Measurements from ENCODE around the gene DENND5A.
"Not testable (repeated sequence)": the region's sequence is repeated elsewhere in the genome, so short reads cannot be mapped to it uniquely, and the experiment has no call there.

DENND5A gene

DNA sequence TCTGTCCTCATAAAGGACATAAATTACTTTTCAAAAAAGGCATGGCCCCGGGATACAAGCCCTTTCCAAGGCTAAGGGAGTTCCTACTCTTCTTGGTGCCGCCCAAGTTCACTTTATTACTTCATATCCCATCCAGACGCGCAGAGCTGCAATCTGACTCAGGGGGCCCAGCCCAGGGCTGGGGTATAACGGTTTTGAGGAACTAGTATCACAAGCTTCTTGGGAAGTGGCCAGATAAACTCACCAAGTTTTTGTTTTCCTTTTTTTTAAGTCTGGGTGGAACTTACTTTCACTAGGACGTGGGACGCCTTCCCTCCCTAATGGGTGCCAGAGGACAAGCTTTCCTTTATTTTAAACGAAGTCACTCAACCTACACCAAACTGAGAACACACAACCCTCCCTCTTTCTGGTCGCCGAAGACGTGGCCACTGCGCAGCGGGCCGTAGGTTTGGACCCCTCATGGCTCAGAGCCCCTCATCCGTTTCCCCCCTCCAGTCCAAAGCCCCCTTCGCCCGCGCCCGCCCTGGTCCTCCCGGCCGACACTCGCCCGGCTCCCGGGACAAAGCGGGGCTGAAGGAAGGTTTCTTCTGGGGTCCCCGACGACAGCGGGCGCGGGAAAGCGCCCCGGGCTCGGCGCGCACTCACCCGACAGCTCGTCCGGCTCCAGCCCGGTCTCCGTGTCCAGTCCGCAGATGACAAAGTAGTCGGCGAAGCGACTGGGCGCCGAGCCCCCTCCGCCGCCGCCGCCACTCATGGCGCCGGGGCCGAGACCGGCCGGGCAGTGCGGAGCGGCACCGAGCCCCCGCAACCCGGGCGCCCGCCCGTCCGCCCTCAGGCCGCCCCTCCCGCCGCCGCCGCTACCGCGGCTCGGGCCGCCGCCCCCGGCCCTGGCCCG, 587 bp downstream of the DENND5A start:
- no peak for DNase-seq (ENCODE audit: low read depth)

GRCh38 chr11:9263840-9264315, 1.3 kb downstream of the DENND5A start:
- DNase-seq (ENCODE audit: low read depth) = no peak

- not testable (repeated sequence) for DNase-seq (ENCODE audit: low read depth)
These were observed 4.4 kb downstream of the DENND5A start for GRCh38 chr11:9260838-9261146.

GRCh38 chr11:9259981-9260837, 4.9 kb downstream of the DENND5A start:
- DNase-seq (ENCODE audit: low read depth) = no peak

DNA sequence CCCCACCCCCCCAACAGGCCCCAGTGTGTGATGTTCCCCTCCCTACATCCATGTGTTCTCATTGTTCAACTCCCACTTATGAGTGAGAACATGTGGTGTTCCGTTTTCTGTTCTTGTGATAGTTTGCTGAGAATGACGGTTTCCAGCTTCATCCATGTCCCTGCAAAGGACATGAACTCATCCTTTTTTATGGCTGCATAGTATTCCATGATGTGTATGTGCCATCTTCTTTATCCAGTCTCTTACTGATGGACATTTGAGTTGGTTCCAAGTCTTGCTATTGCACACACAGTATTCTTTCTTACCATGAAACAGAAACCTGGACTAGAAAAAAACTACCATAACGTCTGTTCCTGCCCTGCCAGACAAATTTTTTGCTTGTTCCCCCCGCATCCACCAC, 6.9 kb downstream of the DENND5A start:
- not testable (repeated sequence) for DNase-seq (ENCODE audit: low read depth)

- DNase-seq (ENCODE audit: low read depth) = no peak
These were observed 10.7 kb downstream of the DENND5A start for GRCh38 chr11:9254416-9254815.

DNA sequence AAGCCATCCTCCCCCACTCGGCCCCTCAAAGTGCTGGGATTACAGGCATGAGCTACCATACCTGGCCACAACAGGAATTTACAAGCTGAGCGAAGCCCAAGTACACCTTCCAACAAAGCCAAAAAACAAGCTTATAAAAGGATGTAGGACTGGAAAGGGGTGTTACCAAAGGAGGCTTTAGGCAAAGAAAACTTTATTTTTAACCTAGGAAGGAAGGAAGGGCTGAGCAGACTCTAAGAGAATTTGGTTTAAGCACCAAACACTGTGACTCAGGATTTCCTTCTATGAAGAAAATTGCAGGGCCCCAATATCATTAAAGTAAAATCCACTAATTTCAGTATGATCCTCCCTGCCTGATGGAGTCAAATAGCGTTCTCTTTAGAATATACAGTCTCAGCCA, 12.1 kb downstream of the DENND5A start:
- no peak for DNase-seq (ENCODE audit: low read depth)

DNA sequence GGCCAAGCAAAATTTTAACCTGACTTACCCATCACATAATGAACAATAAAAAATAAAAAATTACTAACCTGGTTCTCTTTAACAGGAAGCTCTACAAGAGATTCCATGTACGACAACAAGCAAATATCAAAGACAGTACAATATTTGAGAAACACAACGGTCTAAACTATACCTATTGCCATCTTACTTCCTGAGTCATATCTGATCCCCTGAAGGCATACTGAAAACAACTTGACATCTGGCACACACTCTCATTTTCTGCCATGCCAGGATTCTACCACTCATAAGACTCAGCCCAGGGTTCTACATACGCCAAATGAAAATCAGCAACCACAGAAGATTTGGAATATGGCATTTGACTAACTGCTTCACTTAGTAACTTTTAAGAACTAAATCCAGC, 13.8 kb downstream of the DENND5A start:
- no peak for DNase-seq (ENCODE audit: low read depth)

DNA sequence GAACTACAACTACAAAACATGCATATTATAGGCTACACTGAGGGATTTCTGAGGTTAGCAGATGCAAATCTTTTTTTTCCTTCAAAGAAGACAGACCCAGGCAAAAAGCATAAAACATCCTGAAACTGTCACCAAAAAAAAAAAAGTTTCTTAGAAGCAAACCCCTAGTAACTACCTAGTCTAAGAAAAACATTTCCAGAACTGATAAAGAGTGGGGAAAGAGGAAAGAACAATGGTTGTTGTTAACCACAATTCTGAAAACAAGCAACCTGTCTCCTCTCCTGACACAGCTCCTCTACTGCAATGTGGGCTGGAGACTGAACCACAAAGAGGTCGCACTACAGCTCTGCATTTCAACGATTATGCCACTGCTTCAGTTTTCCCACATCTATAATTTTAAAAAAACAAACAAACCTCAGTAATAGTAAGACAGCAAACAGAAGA, 15.0 kb downstream of the DENND5A start:
- peak; percentile 37 for DNase-seq (ENCODE audit: low read depth)

GRCh38 chr11:9249252-9249651, 15.9 kb downstream of the DENND5A start:
- no peak for DNase-seq (ENCODE audit: low read depth)

GRCh38 chr11:9247863-9248262, 17.3 kb downstream of the DENND5A start:
- no peak for DNase-seq (ENCODE audit: low read depth)

GRCh38 chr11:9236242-9236641, 28.9 kb downstream of the DENND5A start:
- not testable (repeated sequence) for DNase-seq (ENCODE audit: low read depth)

DNA sequence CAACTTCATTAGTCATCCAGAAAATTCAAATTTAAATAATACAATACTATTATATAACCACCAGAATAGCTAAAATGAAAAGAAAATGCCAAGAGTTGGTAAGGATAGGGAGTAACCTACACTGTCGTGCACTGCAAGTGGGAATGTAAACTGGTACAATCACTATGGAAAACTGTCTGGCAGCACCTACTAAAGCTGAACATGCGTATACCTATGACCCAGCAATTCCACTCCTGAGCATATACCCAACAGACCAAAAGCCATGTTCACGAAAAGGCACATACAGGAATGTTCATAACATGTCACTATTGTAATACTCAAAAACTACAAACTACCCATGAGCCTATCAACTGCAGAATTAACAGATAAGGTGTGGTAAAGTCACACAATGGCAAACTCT, 32.7 kb downstream of the DENND5A start:
- DNase-seq (ENCODE audit: low read depth) = no peak

GRCh38 chr11:9231848-9232177, 33.3 kb downstream of the DENND5A start:
- DNase-seq (ENCODE audit: low read depth) = no peak

- no peak for DNase-seq (ENCODE audit: low read depth)
These were observed 34.9 kb downstream of the DENND5A start for GRCh38 chr11:9230296-9230695.

GRCh38 chr11:9228091-9228490, 37.1 kb downstream of the DENND5A start:
- no peak for DNase-seq (ENCODE audit: low read depth)

DNA sequence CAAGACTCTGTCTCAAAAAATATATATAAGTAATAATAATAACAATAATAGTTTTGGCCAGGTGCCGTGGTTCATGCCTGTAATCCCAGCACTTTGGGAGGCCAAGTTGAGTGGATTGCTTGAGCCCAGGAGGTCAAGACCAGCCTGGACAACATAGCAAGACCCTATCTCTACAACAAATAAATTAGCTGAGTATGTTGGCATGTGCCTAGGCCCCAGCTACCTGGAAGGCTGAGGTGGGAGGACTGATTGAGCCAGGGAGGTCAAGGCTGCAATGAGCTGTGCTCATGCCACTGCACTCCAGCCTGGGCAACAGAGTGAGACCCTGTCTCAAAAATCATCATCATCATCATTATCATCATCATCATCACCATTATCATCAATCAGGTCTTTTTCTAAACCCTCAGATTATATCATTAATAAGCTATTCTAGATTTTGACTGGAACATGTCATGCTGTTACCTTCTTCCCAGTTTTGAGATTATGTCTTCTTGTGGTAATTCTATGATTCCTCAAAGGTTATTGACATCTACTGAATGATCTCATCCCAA, 39.3 kb downstream of the DENND5A start:
- no peak for DNase-seq (ENCODE audit: low read depth)

- no peak for DNase-seq (ENCODE audit: low read depth)
These were observed 42.5 kb downstream of the DENND5A start for GRCh38 chr11:9222654-9223053.

- DNase-seq (ENCODE audit: low read depth) = not testable (repeated sequence)
These were observed 44.3 kb downstream of the DENND5A start for GRCh38 chr11:9220853-9221252.

- no peak for DNase-seq (ENCODE audit: low read depth)
These were observed 45.6 kb downstream of the DENND5A start for GRCh38 chr11:9219572-9219971.

DNA sequence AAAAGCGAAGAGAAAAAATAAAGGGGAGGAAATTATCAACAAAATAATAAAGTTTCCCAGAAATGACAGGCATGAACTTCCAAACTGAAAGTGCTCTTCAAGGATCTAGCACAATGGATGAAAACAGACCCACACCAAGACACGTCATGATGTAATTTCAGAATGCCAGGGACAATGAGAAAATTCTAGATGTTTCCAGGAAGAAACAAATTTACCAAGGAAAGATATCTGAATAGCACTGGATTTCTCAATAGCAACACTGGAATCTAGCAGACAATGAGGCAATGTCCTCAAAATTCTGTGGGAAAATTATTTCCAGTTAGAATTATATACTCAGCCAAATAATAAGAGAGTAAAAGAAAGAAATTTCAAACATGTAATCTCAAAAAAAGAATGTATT, 46.0 kb downstream of the DENND5A start:
- no peak for DNase-seq (ENCODE audit: low read depth)

GRCh38 chr11:9214765-9215164, 50.4 kb downstream of the DENND5A start:
- DNase-seq (ENCODE audit: low read depth) = no peak

DNA sequence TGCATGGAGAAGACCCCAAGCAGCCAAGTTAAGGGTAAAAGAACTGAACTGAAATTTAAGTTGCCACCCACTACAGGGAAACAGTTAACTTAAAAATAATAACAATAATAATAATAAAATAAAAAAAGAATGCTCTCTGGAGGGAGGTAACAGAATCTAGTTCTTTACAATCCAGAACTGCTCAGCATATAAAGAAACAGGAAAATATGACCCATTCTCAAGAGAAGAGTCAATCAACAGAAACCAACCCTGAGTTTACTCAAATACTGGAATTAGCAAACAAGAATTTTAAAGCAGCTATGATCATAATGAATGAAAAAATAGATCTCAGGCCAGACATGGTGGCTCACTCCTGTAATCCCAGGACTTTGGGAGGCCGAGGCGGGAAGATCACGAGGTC, 53.8 kb downstream of the DENND5A start:
- no peak for DNase-seq (ENCODE audit: low read depth)

All from CMK (cell line).